Suprapubic skin (tissue), 4 donors: ENCODE measurements around the gene TSPOAP1.

Experiments
- EP300 ChIP-seq: sonication (generic); formaldehyde crosslinking; IDR thresholded peaks from one replicate; pipeline ENCODE4 v1.6.1; 2017; ENCODE audit warnings: antibody characterized with exemption
- POLR2A ChIP-seq, 2 donors: fragments of 450-650 bp; IDR thresholded peaks; one replicate each; pipeline ENCODE4 v1.6.1; 2017; ENCODE audit warnings: antibody characterized with exemption in 2 of 2, mild to moderate bottlenecking in 2 of 2, moderate library complexity in 2 of 2
- POLR2AphosphoS5 ChIP-seq, 3 donors: sonication (generic); formaldehyde crosslinking; IDR thresholded peaks; one replicate each; pipeline ENCODE4 v1.6.1; 2017; ENCODE audit warnings: antibody characterized with exemption in 3 of 3
- TF ChIP-seq, protein P1 (sequence below), 2 donors: fragments of 200-600 bp in 1 of 2; fragments of 450-650 bp in 1 of 2; sonication (generic) in 1 of 2; IDR thresholded peaks; one replicate each; pipeline ENCODE4 v1.5.1; 2016 to 2019; ENCODE audit warnings: antibody characterized with exemption in 2 of 2, mild to moderate bottlenecking in 1 of 2, moderate library complexity in 1 of 2

DNA sequence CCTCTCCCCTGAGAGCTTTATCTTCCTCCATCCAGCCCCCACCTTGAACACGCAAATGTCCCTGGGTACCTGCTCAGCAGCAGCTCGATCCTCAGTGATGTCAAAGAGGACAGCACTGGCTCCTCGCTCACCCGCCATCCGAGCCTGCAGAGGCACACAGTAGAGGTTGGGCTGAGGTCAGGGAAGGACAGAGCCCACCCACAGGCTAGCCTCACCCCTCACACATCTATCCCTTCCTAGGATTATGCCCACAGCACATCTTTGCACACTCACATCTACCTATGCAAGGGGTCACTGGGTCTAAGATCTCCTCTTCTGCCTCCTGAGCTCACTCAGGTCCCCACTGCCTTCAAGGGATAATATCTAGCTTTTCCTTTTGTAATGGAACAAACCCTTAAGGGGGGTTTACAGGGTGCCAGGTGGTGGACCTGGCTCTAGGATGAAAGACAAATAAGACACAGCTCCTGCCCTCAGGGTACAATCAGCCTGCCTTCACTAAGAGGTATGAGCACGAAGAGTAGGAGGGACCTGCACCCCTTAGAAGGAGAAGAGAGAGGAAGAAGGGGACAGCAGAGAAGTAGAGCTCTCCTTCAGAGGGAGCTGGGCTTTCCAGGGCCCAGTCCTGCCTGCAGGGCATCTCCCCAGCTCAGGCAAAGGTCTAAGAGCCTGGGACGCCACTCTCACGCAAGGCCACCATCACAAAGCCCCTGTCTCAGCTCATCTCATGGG lies 35.0 kb upstream of the TSPOAP1 start:
- TF ChIP-seq, protein P1, sequence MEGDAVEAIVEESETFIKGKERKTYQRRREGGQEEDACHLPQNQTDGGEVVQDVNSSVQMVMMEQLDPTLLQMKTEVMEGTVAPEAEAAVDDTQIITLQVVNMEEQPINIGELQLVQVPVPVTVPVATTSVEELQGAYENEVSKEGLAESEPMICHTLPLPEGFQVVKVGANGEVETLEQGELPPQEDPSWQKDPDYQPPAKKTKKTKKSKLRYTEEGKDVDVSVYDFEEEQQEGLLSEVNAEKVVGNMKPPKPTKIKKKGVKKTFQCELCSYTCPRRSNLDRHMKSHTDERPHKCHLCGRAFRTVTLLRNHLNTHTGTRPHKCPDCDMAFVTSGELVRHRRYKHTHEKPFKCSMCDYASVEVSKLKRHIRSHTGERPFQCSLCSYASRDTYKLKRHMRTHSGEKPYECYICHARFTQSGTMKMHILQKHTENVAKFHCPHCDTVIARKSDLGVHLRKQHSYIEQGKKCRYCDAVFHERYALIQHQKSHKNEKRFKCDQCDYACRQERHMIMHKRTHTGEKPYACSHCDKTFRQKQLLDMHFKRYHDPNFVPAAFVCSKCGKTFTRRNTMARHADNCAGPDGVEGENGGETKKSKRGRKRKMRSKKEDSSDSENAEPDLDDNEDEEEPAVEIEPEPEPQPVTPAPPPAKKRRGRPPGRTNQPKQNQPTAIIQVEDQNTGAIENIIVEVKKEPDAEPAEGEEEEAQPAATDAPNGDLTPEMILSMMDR (IDR thresholded peaks at IDR 0.05) = no peak
- no peak for TF ChIP-seq POLR2A (IDR thresholded peaks at IDR 0.05)
- no peak for TF ChIP-seq POLR2AphosphoS5 (IDR thresholded peaks at IDR 0.05)
- TF ChIP-seq EP300 = no peak
